ENCODE results near the gene NUDT1.

DNA sequence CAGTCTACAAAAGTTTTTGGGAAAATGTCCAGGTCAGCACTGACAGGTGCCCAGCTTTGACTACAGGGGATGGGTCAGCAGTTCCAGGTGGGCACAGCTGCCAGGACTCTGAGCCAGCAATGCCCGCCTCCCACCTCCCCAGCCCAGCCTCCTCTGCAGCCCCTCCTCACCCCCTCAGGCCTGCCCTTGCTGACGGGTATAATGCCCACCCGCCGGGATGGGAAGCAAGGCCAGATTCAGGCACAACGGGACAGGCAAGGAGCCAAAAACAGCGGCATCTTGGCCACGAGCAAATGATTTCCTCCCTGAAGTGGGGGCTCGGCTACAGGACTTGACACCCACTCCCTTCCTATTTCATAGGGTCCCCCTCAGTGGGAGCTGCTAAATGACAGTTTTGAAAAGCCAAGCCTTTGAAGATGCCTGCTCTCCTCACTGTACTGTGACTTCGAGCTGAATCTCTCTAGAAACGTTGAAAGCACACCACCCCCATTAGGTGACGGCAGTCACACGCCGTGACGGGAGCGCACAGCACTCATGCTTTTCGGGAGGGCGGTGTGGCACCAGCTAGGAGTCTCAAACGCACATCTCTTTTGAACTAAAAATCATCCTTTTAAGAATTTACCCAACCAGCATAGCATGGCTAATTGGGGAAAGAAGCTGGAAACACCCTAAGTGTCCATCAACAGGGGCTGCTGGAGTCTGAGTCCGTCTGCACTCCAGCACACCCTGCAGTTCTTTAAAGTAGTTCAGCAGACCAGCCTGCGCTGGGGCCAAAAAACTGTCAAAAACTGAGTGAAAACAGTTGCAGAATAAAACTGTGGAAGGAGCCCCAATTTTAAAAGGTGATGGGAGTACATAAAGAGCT, 38.9 kb upstream of the NUDT1 start:
- no peak for TF ChIP-seq CTCF (IDR thresholded peaks at IDR 0.05; ENCODE audit: insufficient read depth, low read depth, low read length)
- TF ChIP-seq EZH2 (IDR thresholded peaks at IDR 0.05; ENCODE audit: insufficient read depth, low read length): no peak

All from astrocyte (in vitro differentiated cells and primary cell).